ENCODE measurements around the gene CNTNAP2.
"Not testable (repeated sequence)": the region's sequence is repeated elsewhere in the genome, so short reads cannot be mapped to it uniquely, and the experiment has no call there.

CNTNAP2 gene

DNA sequence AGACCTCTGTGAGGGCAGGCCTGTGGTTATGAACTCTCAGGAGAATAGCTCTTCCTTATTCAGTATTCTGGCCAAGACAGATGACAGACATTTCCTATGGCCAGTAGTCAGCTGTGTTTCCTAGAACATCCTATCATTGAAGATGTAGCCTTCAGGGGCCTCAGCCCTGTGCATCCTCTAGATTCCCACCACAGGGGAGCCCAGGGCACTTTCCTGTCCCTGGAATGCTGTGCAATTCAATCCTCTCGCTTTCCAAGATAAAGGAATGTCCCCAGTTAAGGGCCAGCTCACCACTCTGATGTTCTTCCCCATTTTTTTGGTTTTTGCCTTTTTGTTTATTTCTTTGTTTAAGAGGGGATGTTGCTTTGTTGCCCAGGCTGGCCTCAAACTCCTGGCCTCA is 1895.2 kb downstream of the CNTNAP2 start:
- no peak for DNase-seq

DNA sequence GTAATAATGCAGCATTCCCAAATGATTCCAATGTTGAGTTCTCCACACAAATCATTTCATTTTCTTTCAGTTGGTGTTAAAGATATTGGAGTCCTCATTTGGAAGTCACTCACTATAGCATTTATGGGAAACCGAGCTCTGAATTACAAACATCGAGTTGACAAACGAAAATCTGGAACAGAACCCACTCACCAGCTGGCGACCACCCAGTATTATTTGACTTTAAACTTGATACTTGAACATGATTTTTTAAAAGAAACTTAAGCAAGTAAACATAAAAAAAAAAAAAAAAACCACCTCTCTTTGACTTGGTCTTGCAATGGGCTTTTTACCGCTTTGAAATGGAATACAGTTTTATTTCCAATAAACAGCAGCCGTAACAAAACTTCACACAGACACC is 1897.4 kb downstream of the CNTNAP2 start:
- DNase-seq, result no peak

DNA sequence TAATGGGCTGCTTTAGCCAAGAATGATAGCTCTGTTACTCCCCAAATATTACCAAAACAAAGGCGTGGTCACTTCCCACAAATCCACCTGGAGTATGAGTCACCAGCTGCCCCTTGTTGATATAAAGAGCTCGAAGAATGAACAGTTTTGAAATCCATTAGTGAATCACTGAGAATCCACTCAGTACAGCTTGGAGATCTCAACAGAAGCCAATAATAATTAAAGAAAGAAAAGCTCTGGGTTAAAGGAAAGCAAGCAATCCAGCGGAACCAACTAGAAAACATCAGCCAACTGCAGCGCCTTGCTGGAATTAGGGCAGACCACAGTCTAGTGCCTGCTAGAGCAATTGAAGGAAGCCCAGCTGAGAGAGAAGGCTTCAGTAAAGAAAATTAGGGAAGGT is 1897.9 kb downstream of the CNTNAP2 start:
- peak; percentile 17 for DNase-seq

DNA sequence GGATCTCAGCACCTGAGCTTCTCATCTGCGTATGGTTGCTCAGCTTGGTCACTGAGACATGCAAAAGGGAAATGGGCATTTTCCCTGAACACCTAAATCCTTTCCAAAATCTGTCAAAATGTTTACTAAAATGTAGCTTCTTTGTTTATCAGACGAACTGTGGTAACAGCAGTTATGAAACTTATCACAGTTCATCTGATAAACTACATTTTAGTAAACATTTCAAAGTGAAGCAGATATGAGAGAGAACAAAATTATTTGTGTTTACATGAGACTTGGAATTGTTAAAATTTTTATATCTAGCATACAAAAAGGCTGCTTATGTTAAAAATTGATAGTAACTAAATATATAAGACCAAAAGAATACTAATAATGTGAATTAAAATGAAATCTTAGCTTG is 1900.5 kb downstream of the CNTNAP2 start:
- DNase-seq, result no peak

DNA sequence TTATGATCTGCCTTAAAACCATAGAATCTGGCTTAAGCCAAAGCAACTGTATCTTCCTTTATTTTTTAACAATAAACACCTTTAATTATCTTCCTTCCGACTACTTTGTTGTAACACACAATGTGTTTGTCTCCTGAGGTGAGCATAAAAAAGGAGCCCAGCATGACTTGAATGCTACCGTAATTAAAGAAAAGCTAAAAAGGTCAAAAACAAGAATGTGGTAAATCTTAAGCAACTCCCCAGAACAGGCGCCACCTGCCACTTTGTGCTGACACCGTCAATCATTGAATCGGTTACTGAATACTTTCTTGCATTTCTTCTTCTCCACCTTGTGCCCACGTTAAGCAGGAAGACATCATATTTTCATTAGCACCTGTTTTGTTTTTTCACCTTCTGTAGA is 1904.1 kb downstream of the CNTNAP2 start:
- no peak for DNase-seq

DNA sequence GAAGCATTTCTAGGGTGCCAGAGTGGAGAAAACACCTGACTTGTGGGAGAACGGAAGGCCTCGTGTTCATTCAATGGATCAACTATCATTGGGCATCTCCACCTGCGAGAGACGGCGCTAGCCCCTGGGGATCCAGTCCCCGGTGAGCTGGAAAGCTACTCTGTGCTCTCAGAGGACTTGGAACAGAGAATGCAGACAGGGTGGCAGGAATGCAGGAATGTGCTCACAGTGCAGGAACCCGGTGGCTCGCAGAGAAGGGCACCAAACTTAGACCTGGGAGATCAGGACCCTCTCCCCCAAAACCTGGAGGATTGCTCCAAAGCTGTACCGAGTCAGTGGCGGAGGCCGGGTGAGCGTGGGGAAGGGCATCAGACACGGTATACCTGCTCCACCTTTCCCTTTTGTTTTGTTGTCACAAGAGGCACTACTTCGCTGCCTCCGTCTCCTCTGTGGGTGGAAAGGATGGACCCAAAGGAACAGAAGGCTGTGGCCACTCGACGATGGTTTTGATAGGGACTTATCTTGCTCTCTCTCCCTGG is 1905.0 kb downstream of the CNTNAP2 start:
- no peak for DNase-seq

DNA sequence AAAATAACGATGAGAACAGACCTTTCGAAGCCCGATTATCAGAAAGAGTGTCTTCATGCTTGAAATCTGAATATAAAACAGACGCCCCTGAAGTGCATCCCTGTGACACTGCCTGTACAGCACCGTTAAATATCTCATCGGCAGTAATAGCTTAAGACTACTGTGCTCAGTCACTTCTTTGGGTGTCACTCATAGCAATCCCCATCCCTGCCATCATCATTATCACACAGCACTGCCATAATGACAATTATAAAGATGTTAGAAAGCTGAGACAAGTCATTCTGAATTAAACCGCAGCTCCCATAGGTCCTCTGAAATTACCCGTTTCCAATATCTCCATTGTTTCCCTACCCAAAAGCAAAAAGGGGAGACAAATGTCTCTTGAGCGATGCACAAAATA is 1906.2 kb downstream of the CNTNAP2 start:
- no peak for DNase-seq

DNA sequence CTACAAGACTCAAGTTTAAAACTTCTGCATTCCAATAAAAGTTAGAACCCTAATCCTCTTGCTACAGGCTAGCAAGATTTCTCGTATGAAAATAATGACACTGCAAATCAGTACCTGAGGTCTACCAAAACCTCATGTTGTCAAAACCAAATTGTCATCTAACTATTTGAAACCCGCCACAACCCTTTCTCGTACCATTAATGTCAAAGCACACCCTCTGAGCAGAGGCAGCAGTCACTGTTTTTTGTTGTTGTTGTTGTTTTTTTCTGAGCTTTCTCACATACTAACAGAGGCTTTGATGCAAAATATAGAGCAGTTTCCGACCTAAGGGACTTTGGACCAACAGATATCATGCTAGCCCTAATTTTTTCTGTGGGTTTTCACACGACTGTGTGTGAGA is 1910.1 kb downstream of the CNTNAP2 start:
- DNase-seq, result no peak

DNA sequence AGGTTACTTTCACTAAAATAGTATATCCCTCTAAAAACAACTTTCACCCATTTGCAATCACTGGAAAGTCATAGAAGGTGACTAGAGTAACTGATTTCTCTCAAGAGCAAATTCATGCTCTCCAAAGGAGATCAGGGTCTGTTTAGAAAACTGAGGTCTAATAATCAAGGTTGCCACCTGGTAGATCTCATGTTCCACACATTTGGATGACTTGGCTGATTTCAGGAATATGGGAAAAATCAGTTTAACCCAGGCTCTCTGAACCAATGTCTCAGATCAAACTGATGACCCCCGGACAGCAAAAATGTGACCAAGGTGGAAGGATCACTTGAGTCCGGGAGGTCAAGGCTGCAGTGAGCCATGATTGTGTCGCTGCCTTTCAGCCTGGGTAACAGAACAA is 1911.6 kb downstream of the CNTNAP2 start:
- no peak for DNase-seq

DNA sequence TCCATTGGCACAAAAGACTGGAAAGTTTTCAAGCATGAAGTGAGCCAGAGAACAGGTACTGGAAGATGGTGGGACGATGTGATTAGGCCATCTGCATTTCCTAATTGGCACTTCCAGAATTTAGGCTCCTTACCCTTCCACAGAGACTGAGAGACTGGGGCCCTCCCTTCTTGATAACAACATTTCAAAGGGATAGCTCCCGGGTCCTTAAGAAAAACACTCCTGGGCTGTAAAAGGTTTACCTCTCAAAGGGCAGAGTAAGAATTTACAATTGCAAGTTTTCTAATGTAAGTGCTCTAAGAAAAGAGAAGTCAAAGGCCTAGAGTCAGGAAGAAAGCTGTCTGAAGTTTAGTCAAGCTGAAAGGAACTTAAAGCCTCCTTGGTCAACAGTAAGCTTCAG is 1914.4 kb downstream of the CNTNAP2 start:
- DNase-seq, result no peak

DNA sequence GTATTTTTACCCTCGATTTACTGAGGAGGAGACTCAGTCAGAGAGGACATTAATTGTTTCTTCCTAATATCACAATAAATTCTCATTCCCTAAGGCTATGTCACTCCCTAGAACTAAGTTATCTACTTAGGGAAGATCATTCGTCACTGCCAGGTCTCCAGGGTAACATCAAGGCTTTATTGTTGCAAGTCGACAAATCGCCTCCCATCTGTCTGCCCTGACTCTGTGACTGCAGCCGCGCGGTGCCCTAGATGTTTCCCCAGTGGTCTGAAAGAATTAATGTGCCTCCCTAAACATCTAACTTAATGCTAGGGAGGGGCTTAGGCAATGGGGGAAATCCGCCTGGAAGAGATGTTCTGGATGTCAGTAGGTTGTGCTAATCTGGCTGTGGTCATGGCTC is 1915.2 kb downstream of the CNTNAP2 start:
- DNase-seq, result no peak

DNA sequence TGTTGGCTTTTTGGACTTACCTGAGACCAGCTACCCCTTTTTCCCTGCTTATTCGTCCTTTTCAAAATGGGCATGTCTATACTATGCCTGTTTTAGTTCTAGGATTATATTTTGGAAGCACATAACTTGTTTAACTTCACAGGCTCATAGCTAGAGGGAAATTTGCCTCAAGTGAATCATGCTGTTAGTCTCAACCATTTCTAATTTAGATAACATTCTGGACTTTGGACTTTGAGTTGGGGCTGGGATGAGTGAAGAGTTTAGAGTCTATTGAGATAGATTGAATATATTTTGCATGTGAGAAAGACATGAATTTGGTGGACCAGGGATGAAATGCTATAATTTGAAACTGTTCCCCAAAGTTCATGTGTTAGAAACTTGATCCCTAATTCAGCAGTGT is 1919.3 kb downstream of the CNTNAP2 start:
- DNase-seq, result no peak

DNA sequence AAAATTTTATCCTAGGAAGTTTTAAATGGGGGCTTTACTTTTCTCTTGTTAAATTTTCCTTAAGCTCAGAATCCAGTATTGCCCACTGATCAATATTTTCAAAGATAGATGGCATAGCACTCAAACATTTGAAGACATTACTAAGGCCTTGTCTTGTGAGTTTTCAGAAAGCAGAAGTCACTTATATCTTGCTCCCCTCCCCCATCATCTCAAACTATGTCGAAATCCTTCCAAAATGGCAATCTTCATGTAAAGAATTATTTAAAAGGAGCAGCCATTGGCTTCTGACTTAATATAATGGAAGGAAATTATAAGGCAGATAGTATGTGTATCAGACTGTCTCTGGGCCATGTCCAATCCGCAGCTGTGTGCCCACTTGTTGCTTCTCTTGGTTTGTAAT is 1920.4 kb downstream of the CNTNAP2 start:
- no peak for DNase-seq

DNA sequence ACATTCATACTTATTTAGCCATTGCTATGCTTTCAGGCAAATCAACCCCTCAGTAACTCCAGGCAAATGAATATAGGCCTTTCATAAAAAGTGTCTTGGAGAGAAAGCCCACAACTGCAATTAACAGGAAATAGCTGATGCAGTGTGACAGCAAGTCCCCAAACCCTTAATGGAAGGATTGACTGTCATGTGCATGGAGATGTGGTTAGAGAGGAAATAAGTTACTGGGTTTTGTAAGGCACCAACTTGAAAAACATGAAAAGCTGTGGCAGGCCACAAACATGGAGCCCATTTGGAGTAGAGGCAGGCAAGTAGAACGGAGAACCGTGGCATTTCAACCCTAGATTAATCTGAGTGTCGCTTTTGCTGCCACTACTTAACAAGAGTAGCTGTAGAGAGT is 1924.6 kb downstream of the CNTNAP2 start:
- DNase-seq, result no peak

DNA sequence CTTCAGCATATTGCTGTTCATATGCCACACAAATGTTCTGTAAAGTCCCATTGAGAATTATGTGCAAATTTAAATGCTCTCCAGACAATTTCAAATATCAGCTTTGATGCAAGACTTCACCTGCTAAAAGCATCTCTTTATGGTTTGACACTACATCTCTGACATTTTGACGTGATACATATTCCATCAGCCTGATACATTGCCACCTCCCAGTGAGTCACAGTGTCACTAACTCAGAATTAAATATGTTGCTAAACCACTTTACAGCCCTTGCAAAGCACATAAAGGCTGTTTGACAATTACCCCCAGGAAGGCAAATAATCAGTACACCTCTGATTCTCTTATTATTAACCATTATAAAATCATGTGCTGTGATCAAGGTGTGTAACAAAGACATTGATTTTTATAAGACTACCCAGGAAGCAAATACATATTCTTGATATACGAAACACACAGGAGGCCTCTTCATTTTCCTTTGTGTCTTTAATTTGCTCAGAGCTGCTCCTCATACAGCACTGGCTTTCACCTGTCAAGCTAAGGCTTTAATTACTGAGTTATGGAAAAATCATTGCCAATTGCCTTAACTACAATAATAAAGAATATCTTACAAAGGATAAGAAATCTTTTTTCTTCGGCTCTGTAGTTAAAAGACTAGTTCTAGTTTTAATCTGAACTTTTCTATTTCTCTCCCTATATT is 1926.5 kb downstream of the CNTNAP2 start:
- DNase-seq, result peak; percentile 87

DNA sequence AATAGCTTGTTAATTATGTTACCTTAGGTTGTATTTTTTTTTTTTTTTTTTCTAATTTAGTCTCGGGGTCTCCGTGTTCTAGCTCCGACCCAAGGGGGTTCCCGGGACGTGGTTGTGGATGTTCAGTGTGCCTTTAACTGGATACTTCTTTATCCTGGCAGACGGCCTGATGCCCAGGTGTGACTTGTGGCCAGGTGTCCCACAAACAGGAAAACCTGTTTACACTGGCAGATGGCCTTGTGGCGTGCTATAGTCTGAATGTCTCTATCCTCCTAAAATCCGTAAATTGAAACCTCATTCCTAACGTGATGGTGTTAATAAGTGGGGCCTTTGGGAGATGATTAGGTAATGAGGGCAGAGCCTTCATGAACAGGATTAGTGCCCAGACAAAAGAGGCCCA is 1927.6 kb downstream of the CNTNAP2 start:
- DNase-seq, result peak; percentile 98

DNA sequence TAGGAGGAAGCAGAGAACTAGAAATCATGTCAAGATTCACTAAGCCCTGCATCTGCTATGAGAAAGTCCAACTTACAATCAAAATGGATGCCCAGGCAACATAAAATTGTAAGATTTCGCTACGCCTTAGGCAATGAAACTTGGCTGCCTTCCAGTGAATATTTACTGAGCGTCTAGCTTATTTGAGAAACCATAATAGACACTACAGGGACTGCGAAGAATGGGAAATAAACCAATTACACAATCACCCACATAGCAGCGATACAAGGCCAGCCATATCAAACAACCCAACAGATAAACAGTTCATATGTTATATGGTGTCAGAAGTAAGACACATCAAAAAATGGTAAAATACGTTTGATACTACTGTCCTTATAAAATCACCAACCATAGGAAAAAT is 1928.9 kb downstream of the CNTNAP2 start:
- peak; percentile 77 for DNase-seq

DNA sequence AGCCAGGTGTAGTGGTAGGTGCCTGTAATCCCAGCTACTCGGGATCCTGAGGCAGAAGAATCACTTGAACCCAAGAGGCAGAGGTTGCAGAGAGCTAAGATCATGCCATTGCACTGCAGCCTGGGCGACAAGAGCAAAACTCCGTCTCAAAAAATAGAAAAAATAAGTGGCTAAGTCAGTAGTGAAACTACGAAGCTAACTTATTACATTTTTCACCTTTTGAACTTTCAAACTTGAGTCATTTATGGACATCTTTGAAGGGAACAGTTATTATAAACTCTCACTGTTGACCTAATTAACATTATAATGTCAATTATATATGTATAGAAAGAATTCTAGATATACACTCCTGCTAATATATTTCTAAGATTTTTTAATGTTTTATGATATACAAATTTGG is 1932.5 kb downstream of the CNTNAP2 start:
- DNase-seq, result no peak

DNA sequence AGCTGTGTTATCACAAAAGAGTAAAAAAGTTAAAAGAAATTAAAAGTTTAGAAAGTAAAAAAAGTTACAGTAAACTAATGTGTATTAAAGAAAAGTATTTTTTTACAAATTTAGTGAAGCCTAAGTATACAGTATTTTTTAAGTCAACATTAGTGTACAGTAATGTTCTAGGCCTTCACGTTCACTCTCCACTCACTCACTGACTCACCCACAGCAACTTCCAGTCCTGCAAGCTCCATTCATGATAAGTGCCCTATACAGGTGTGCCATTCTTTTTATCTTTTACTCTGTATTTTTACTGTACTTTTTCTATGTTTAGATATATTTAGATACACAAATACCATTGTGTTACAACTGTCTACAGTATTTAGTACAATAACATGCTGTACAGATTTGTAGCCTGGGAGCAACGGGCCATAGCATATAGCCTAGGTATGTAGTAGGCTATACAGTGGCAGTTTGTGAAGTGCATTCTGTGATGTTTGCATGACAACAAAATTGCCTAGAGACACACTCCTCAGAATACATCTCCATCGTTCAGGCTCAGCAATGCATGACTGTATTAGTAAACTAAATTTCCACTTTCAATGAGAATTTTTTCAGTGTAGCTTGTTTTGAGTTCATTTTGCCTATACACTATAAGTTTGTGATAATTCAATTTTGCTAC is 1934.0 kb downstream of the CNTNAP2 start:
- peak; percentile 70 for DNase-seq

DNA sequence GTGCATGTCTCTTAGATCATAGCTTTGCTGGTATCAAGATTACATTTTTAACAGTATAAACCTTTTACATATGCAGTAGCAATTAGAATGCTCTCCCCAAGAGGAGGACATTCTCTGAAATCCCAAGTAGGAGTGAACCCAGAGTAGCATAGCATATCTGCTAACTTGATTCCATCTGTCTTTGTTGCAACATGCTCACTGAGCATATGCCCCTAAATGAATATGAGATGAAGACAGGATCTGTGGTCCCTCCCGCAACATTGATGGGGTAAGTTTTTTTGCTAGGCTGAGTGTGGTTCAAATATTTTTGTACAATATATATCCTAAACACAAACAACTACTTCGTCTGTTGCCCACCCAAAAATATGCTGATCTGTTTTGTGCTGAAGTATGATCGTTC is 1939.8 kb downstream of the CNTNAP2 start:
- DNase-seq, result no peak

DNA sequence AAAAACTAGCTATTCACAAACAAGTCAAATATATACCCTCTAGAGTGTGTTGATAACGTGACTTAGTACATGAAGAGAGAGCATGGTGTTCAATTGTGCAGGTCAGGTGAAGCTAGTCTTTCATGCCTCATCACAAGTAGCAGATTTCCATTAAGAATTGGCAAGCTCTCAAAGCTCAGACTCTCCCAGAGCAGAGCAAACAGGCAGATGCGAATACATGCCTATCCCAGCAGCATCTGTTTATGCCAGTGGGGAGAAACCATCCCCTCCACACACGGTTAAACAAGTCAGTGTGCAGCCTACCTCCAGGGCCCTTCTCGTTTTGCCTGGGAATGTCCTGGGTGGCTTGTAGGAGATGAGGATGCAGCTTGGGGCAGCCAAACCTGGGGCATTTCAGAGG is 1941.5 kb downstream of the CNTNAP2 start:
- peak; percentile 93 for DNase-seq

DNA sequence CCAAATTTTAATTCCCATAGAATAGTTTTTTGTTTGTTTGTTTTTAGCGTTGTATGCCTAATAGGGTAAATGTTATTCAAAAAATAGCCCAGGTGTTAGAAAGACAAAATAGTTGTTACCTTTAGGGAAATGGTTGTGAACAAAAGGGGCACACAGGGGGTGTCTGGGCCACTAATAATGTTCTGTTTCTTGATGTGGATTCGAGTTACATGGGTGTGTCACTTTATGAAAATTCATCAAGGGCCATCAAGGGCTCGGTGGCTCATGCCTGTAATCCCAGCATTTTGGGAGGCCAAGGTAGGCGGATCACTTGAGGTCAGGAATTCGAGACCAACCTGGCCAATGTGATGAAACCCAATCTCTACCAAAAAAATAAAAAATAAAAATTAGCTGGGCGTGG is 1942.2 kb downstream of the CNTNAP2 start:
- no peak for DNase-seq

DNA sequence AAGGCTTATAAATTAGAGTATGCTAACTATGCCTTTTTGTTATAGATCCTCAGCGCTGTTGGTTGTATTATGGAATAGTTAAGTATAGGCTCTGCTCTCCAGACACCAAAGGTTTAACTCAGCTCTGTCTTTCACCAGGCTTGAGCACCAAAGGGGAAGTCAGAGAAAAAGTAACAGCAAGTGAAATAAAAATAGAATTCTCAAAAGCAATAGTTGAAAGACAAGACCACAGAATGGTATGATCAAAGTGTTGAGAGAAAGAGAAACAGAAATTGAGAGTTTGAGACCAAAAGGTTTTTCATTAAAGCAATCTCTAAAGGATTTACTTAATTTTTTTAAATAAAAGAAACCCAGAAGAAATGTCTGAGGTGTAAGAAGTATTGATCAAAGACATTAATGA is 1944.1 kb downstream of the CNTNAP2 start:
- DNase-seq, result no peak

DNA sequence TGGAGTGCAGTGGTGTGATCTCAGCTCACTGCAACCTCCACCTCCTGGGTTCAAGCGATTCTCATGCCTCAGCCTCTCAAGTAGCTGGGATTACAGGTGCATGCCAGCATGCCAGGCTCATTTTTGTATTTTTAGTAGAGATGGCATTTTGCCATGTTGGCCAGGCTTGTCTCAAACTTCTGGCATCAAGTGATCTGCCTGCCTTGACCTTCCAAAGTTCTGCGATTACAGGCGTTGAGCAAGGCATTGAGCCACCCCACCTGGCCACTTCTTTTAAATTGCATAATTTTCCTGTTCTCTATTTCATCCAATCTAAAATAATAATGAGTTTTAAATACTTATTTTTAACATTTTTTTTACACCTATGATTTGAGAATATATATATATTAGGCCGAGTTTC is 1961.5 kb downstream of the CNTNAP2 start:
- not testable (repeated sequence) for DNase-seq
